IPS-11a (cell line): ENCODE measurements around the gene ENOX1.

ENCODE experiments used
- H3K4me3 ChIP-seq: one replicate; pipeline ENCODE4 v1.5.1; 2013; ENCODE audit warnings: low read depth, low read length, control low read depth

The ENOX1 gene

DNA sequence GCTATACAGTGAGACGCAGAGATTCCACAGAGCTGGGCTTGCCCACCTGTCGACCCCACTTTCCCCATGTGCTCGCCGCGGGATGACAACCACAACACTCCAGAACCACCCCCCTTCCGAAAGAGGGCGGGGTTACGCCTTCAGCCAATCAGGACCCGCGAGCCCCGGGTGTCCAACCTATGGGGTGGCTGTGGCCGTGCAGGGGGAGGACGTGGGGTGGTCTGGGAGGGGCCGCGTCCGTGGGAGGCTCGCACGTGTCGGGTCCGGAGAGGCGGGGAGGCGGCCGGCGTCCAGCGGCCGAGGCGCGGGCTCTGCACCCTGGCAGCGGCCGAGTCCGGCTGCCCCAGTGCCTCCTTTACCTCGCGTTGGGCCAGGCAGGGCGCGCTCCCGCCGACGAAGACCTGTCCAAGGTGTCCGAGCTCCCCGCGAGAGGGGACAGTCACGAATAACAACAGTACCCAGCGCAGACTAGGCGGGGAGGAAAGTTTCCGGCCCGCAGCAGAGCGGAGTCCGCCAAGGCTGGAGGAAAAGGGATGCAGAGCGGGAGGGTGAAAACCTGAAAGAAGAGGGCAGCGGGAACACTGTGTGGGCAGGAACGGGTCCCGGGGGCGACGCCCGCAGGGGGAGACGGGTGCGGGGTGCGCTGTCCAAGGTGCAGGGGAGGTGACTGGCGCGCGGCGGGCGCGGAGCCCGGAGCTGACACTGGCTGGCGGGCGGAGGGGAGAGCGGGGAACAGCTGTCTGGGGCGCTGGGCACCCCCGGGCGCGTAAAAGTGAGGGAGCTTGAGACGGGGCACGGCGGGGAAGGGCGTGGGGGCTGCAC, 911 bp downstream of the ENOX1 start:
- peak overlapping the region; percentile 55 for H3K4me3 ChIP-seq

DNA sequence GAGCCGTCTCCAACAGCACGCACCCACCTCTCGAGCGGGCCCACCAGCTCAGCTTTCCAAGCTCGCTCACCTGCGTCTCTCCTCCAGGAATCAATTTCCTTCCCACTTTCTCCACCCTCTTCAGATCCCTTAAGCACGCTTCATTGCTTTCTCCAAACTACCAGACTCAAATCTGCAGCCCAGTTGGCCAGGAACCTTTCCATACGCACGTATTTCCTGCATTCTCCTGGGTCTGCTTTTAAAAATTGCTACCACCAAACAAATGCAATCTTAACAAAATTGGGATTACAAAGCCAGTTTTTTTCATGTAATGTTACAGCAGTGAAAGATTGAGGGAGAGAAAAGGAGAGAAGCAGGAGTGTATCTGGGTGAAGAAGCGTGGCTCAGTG, 1.5 kb downstream of the ENOX1 start:
- no peak overlapping the region for H3K4me3 ChIP-seq

DNA sequence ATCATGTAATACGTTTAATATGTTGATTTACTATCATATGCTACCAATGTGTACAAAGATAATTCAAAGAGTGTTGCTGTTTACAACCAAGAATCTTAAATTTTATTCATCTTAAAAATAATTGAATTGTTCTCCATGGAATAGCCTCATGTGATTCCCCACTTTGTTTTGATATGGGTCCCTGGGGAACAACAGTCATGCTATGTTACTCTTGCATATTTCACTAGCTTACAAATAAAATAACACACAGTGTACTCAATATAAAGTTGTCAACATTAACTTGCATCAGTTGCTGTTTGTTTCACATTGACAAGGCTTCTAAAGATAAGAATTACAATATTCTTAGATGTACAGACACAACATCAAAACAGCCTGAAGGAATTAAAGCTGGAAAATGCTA, 2.3 kb downstream of the ENOX1 start:
- no peak overlapping the region for H3K4me3 ChIP-seq

DNA sequence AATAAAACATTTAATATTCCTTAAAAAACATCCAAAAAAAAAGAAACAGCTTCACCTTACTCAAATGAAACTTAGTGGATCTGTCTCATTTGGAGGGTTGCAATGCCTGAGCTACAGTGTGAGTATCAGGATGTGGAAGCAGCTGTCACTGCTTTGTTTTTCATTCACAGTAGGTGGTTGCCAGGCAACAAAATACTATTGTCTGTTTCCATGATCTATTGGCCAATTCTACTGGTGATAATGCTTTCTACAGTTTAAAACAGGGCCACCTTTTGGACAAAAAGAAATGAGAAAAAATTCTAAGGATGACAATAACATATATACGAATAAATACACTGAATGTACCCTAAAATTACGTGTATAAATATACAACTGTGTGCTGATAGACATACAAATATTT, 3.0 kb downstream of the ENOX1 start:
- no peak overlapping the region for H3K4me3 ChIP-seq

DNA sequence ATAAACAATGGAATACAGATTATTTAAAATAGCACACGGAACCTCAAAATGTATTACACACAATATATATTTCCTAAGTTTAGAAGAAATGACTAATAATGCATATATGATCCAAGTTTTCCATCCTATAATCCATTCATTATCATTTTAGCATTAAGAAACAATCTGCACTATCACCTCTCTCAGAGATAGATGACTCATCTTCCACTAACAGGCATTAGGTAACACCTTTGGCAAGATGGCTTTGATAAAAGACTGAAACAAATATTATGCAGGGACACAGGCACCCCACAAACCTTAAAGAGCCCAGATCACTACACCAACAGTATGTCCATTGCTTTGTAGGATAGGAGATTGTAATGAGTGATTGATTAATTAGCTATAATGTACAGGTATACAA, 4.1 kb downstream of the ENOX1 start:
- no peak overlapping the region for H3K4me3 ChIP-seq

DNA sequence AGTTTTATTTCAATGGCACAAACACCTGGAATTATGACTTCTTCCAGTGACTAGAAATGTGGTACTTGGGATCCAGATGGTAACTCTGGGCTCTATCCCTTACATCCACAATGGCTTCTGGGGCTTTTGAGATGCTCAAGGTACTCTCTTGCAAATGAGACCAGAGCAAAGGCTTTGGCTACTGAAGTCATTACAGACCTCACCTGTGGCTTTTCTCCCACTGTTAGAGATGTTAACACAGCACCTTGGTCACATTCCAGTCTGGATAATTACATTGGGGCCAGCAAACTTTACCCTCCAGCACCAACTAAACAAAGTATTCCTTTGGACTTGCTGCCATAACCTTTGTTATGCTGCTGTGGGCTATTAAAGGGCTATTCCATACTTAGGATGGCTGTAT, 6.1 kb downstream of the ENOX1 start:
- no peak overlapping the region for H3K4me3 ChIP-seq

DNA sequence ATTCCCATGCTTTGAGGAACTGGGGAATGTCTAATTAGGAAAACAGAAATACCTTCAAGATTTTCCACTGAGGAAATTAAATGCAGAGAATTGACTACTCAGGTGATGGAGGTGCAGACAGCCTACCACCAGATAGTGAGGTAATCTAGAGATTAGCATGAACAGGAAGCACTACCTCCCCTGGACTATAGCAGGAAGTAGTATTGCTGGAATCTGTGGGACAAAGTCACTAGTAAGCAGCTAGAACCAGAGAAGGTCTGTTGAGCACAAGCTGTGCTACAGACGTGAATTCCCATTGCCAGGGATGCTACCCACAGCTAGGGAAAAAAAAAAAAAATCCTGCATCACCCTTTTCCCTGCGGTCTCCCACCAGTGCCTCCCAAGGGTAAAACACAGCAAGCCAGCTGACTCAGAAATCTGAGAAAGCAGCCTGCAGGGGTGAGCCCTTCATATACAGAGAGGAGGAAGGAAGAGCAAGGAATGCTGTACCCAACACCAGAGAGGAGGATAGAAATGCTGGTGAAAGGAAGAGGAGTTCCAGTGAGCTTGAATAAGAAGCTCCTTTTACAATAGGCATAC, 10.2 kb downstream of the ENOX1 start:
- H3K4me3 ChIP-seq = no peak overlapping the region

DNA sequence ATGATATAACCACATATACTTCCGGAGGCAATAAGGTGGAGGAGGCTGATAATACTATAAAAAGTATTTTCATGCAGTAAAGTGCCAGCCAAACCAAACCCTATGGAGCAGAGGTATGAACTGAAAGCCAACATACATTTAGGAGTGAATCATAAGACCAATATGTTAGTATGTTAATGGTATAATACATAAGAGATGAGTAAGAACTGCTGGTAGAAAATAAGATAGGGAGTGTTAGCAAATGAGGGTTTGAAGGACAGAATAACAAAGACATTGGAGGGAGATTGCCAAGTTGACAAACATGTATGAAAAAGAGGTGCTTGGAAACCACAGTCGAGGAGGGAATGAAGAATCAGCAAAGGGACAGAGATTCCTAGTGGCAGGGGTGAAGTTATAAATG, 10.8 kb downstream of the ENOX1 start:
- no peak overlapping the region for H3K4me3 ChIP-seq

DNA sequence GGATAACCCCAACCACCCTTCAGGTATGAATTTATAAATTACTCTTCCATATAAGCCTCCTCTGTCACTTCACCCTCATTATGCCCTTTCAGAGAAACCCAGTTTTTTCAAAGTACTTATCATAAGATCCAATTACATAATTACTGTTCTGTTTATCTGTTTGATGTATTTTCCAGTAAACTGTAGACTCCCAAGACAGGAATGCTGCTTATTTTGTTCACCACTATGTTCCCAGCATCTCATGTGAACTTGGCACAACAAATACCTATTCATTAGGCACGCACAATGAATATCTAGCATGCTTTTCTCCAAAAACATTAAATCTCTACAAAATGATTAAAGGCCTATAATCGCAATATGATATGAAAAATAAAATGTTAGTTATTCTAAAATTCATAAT, 13.2 kb downstream of the ENOX1 start:
- H3K4me3 ChIP-seq = no peak overlapping the region

DNA sequence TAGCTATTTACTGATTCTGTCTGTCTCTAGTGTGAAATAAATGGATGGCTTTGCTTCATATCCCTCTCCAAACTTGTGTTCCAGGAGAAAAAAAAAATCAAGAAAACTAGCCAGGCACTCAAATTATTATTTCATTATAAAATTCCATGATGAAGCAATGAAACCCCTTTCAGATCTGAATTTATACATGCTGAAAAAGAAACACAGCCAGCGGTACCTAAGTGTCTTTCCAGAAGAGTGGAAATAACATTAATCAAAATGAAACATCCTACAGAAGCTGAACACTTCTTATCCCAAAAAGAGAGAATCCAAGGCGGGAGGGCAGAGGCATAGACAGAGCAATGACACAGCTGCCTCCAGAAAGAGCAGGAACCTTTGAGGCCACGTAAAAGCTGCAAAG, 15.9 kb downstream of the ENOX1 start:
- H3K4me3 ChIP-seq = no peak overlapping the region

DNA sequence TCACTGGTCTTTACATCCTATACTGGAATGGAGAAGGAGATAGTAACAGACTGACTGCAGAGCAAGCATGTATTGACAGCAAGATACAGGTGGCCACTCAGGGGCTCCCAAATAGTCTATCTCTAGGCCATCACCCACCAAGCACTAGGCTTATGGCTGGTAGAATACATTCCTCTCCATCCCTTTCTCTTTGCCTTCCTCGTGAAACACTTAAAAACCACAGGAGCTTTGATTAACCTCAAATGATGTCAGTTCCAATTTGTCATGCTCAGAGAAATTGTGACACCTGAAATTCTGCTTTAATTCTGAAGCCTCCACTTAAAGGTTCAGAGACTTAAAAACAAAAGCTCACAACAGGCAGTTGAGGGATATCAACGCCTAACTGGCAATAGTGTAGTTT, 17.2 kb downstream of the ENOX1 start:
- H3K4me3 ChIP-seq = no peak overlapping the region

DNA sequence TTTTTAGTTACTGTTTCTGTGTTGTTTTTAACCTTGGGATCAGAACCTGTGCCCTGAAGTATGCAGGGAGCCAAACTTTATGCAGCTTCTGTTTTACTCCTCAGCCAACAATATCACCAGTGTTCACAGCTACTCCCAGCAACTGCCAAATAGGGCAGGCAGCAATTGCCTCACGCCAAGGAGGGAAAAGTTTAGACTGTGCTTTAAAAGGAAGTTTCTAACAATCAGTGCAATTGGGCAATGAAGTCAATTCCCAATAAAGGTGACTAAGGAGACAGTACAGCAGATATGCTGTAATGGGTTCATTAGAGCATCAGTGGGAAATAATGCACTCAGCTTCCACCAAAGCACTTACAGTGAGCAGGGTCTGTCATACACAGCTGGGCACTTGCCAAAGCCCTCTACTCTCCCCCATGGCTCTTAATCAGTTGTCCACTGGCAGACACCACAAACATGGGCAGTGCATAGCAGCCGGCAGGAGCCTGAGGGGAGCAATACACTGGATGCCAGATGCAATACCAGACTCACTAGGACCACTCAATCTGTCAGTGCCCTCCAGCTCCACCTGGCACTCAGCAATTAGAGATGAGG, 19.3 kb downstream of the ENOX1 start:
- H3K4me3 ChIP-seq = no peak overlapping the region

DNA sequence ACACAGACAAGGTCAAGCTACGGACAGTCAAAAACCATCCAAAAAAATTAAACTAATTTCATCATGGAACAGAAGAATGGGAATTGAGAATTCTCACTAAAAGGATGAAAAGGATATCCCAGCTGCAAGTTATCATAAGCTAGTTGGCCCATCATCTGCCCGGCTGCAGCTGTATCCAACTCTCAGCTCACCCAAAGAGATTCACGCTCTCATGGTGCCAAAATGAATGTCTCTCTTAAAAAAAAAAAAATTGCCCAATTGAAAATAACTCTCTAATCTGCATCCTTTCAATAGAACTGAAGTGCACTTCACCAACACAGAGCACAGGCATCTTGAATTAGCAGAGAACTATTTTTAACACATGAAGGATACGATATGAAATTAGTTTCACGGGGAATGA, 20.0 kb downstream of the ENOX1 start:
- no peak overlapping the region for H3K4me3 ChIP-seq

DNA sequence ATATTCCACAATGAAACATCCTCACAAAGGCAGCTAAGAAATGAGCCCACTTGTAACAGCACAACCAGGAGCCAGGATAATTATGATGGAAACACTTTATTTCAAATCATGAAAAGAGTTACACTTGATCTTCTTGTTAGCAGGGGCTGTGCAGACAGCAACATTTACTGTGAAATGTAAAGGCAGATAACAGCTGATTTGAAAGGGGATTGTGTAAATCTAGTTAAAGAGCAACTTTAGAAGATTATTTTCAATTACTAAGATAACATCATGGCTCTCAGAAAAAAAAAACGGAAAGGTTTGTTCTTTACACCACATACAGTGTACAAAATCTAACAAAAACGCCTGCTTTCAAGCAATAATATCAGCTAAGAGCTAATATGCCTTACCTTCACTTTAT, 22.4 kb downstream of the ENOX1 start:
- H3K4me3 ChIP-seq = no peak overlapping the region

DNA sequence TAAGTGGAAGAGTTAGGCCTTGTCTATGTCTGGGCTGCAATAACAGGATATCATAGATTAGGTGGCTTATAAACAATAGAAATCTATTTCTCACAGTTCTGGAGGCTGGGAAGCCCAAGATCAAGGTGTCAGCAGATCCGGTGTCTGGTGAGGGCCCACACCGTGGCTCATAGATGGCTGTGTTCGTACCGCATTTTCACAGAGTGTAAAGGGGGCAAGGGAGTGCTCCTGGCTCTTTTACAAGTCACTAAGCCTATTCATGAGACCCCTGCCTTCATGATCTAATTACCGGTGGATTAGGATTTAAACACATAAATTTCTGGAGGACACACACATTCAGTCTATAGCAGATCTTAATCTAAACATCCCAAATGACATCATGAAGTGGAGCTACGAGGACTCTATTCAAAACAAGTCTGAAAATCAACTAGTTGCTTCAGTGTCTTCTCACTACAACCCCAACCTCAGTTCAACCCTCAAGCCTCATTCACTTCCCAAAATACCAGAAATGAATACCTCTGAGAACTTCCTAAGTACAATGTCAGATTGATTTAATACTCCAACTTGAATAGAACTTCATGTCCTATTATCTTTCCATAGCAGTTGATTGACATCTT, 23.5 kb downstream of the ENOX1 start:
- H3K4me3 ChIP-seq = no peak overlapping the region

DNA sequence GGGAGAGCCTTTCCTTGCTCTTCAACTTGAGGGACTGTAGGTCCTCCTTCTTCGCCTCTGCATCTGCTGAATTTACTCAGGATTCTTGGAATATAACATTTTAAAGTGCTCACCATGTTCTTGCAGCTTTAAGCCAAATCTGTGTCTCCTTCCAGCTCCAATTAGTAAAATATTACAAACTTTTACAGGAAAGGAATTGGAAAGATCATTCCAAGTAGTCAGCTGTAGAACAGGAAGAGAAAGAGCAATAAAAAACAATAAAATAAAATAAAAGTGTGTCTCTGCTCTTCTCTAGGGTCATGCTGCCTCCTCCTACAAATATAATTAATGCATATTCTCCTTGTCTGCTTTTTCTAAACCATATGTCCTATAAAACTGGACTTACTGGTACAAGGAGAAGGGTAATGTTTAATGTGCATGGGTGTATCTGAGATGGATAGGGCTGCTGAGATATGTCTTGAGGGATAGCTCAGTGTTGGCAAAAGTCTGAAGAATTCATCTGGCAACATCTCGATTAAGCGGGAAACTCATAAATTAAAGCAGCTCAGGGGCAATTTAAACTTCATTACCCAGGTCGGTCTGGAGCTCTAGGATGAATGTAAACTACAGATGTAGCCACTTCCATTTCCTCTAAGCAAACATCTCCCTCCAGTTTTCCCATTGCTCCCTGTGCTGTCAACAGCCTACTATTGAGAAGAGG, 25.0 kb downstream of the ENOX1 start:
- no peak overlapping the region for H3K4me3 ChIP-seq

DNA sequence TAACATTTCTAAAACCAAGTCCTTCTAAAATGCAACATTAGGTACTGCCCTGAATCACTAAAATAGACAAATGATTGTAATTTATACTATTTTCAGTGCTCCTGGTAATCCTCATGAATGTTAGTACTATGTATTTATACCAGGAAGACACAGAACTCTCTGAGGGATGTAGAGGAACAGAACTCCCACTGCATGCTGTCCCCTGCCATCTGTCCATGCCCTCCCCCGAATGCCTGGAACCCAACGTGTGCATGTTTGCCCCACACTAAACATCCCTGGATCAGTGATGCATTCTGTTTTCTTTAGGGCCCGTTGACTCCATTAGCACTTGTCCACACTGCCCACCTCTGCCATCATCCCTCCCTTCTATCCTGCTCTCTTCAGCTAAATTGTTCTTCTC, 26.5 kb downstream of the ENOX1 start:
- no peak overlapping the region for H3K4me3 ChIP-seq

DNA sequence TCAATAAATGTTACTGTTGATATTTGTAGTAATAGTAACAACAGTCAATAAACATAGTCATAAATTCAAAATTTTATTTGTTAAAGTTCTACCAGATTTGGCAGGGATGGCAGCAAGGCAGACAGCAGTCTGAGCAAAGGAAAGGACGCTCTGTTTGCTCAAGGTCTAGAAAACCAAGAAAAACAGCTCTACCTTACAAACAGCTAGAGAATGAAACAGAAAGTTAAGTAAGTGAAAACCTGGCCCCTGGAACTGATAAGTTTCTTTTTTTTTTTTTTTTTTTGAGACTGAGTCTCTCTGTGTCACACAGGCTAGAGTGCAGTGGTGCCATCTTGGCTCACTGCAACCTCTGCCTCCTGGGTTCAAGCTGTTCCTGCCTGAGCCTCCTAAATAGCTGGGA, 27.9 kb downstream of the ENOX1 start:
- no peak overlapping the region for H3K4me3 ChIP-seq

DNA sequence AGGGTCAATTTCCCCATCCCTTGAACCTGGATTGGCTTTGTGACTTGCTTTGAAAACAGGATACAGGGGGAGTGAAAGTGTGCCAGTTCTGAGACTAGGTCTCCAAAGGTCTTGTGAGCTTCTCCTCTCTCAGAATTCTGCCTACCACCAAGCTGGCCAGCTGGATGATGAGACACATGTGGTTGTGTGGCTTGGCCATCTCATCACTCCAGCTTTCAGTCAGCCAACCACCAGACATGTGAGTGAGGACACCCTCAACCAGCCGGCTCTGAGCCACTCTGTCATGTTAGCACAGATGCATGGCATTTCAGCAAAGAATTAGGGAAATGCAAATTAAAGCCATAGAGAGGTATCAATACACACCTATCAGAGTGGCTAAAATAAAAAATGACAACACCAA, 29.5 kb downstream of the ENOX1 start:
- no peak overlapping the region for H3K4me3 ChIP-seq

DNA sequence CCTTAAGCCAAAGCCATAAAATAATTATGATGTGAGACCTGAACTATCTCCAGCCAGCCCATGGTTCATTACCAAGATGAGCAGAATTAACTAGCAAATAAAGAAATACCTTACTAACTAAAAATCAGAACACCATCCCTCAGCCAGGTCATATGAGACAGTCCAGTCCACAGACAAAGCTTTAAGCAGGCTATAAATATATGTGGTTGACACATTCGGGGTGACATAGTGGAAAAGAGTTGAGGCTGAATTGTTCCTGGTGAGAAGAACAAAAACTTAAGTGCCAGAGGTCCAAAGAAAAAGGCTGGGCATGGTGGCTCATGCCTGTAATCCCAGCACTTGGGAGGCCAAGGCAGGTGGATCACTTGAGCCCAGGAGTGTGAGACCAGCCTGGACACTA, 30.9 kb downstream of the ENOX1 start:
- no peak overlapping the region for H3K4me3 ChIP-seq

DNA sequence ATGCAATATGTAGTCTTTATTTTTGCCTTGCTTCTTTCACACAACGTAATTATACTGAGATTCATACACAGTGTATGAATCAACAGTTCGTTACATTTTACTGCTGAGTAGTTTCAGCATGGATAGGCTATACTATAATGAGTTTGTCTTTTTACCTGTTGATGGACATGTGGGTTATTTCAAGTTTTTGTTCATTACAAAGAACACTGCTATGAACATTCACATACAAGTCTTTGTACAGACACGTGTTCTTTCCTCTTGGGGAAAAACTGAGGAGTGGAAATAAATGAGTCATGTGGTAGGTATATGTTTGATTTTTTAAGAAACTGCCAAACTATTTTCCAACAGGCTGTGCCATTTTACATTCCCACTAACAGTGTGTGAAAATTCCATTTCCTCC, 35.1 kb downstream of the ENOX1 start:
- H3K4me3 ChIP-seq = no peak overlapping the region

DNA sequence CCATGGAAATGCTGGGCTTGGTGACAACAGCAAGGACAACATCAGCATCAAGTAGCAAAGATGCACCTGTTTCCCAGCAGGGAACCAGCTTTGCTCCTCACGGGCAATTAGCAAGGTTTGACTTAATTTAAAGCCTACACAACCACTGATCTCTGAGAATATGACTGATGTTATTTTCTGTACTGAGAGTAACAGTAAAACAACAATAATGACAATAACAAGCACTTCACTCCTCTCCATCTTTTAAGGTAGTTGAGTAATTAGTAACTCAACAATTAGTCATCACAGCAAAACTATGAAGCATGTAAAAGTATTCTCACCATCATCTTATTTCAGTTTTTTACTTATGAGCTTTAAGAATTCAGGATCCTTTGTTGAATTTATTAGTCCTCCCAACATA, 37.3 kb downstream of the ENOX1 start:
- H3K4me3 ChIP-seq = no peak overlapping the region
